ENCODE results near the gene BMP6.

DNA sequence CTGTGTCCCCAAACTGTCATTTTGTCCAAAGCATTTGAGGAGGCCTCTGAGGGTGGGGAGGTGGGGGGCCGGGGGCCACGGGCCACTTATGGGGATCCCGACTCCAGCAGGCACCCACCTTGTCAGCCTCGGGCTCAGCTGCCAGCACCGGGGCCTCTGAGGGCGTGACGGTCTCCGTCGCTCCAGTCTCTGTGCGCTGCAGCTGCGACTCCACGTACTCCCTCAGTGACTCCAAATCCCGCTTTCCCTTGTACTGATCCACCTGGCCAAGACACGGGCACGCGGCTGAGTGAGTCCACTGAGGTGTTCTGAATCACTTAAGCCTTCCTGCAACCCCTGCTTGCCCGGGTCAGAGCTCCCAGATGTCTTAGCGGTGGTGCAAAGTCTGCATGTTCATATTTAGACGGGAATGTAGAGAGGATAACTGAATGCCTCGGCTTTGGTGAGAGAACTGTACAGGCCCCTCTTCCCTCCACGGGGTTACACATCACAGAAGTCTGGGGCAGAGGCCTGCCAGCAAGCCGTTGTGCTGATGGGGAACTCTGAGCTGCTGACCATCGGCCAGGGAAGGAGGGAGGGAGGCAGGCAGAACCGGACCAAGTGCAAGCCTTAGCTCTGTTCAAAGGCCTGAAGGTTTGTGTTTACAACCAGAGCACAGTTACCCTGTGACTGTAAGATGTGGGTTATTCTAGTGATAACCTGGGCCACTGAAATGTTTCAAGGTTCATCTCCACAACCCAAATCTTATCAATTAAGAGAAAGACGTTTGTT is 162.9 kb downstream of the BMP6 start:
- TF ChIP-seq GATA2 (IDR thresholded peaks at IDR 0.05; ENCODE audit: low read depth, low read length) (no peak), GATA3 (IDR thresholded peaks at IDR 0.05; ENCODE audit: low read depth, low read length) (no peak)

All from SH-SY5Y (cell line).